Liver (tissue), 9 donors: Measurements from ENCODE around the gene PLCL1. TPM values are rescaled to one million over a fixed set of nuclear protein-coding genes. Genes with fewer than 3 reads are reported as not detected.

Source experiments
- DNase-seq: peaks from one replicate; pipeline ENCODE4 v3.0.0-alpha.2; 2017; ENCODE audit warnings: low spot score
- H3K27ac ChIP-seq, 2 donors: one replicate each; pipeline ENCODE4 v1.7.0; 2013; ENCODE audit warnings: inconsistent platforms in 2 of 2, low read length in 2 of 2, control low read depth in 1 of 2, low read depth in 1 of 2, mild to moderate bottlenecking in 1 of 2
- H3K27me3 ChIP-seq, 4 donors: one replicate each; pipeline versions ENCODE4 v1.6.1 to v1.7.0; 2013; ENCODE audit warnings: low read length in 3 of 4, inconsistent platforms in 1 of 4, mild to moderate bottlenecking in 1 of 4, moderate library complexity in 1 of 4; ENCODE audit not compliant: control insufficient read depth in 4 of 4, insufficient read depth in 4 of 4
- H3K36me3 ChIP-seq, 4 donors: one replicate each; pipeline versions ENCODE4 v1.6.1 to v1.7.0; 2013; ENCODE audit warnings: low read length in 3 of 4, mild to moderate bottlenecking in 3 of 4, low read depth in 1 of 4, moderate library complexity in 1 of 4; ENCODE audit not compliant: control insufficient read depth in 4 of 4, insufficient read depth in 3 of 4
- H3K4me1 ChIP-seq, 4 donors: one replicate each; pipeline versions ENCODE4 v1.6.1 to v1.7.0; 2013; ENCODE audit warnings: low read length in 3 of 4, mild to moderate bottlenecking in 3 of 4, moderate library complexity in 1 of 4; ENCODE audit not compliant: control insufficient read depth in 4 of 4, insufficient read depth in 4 of 4
- H3K4me3 ChIP-seq, 3 donors: one replicate each; pipeline versions ENCODE4 v1.6.1 to v1.7.0; 2013; ENCODE audit warnings: low read length in 3 of 3, control low read depth in 1 of 3, low read depth in 1 of 3, mild to moderate bottlenecking in 1 of 3
- H3K9ac ChIP-seq, 2 donors: one replicate each; pipeline ENCODE4 v1.7.0; 2013; ENCODE audit warnings: low read length in 2 of 2, mild to moderate bottlenecking in 2 of 2, moderate library complexity in 2 of 2, control low read depth in 1 of 2, low read depth in 1 of 2
- H3K9me3 ChIP-seq, 4 donors: one replicate each; pipeline versions ENCODE4 v1.6.1 to v1.7.0; 2013; ENCODE audit warnings: low read length in 3 of 4; ENCODE audit not compliant: control insufficient read depth in 4 of 4
- EGR1 ChIP-seq, 2 donors: IDR thresholded peaks; 2 replicates each; pipeline ENCODE4 v1.6.1; 2016 to 2018; ENCODE audit warnings: antibody characterized with exemption in 2 of 2, low read depth in 2 of 2
- FOXA1 ChIP-seq: IDR thresholded peaks from 2 replicates; pipeline ENCODE4 v1.6.1; 2016; ENCODE audit warnings: antibody characterized with exemption
- FOXA2 ChIP-seq: IDR thresholded peaks from 2 replicates; pipeline ENCODE4 v1.6.1; 2016; ENCODE audit warnings: antibody characterized with exemption
- GABPA ChIP-seq, 2 donors: IDR thresholded peaks in 1 of 2; conservative IDR thresholded peaks in 1 of 2; 2 replicates each; pipeline ENCODE4 v1.6.1; 2016; ENCODE audit warnings: antibody characterized with exemption in 2 of 2, mild to moderate bottlenecking in 1 of 2, moderate library complexity in 1 of 2
- HNF4A ChIP-seq, 2 donors: conservative IDR thresholded peaks; 2 replicates each; pipeline ENCODE4 v1.6.1; 2016; ENCODE audit warnings: antibody characterized with exemption in 2 of 2, mild to moderate bottlenecking in 2 of 2
- HNF4G ChIP-seq: IDR thresholded peaks from 2 replicates; pipeline ENCODE4 v1.6.1; 2016; ENCODE audit warnings: antibody characterized with exemption
- JUND ChIP-seq, 2 donors: IDR thresholded peaks; 2 replicates each; pipeline ENCODE4 v1.6.1; 2016; ENCODE audit warnings: antibody characterized with exemption in 2 of 2
- RAD21 ChIP-seq, 2 donors: IDR thresholded peaks; 2 replicates each; pipeline ENCODE4 v1.6.1; 2016; ENCODE audit warnings: antibody characterized with exemption in 2 of 2, mild to moderate bottlenecking in 2 of 2
- REST ChIP-seq: IDR thresholded peaks from 2 replicates; pipeline ENCODE4 v1.6.1; 2016; ENCODE audit warnings: antibody characterized with exemption, mild to moderate bottlenecking
- RXRA ChIP-seq, 2 donors: IDR thresholded peaks; 2 replicates each; pipeline ENCODE4 v1.6.1; 2017 to 2018; ENCODE audit warnings: antibody characterized with exemption in 2 of 2, mild to moderate bottlenecking in 1 of 2
- TAF1 ChIP-seq: conservative IDR thresholded peaks from 2 replicates; pipeline ENCODE4 v1.6.1; 2016; ENCODE audit warnings: antibody characterized with exemption, mild to moderate bottlenecking
- YY1 ChIP-seq: IDR thresholded peaks from 2 replicates; pipeline ENCODE4 v1.6.1; 2016; ENCODE audit warnings: antibody characterized with exemption, mild to moderate bottlenecking
- WGBS: extraction: QIAGEN DNeasy Blood & Tissue Kit; methylation state at CpG from one replicate; pipeline ENCODE4 v1.1.7; 2013; 5-methylcytosine and 5-hydroxymethylcytosine counted together
- polyA plus RNA-seq, 2 donors: library from polyadenylated mRNA; stranded (reverse) in 1 of 2; unstranded in 1 of 2; fragments of 200-250 nt in 1 of 2; fragments of >200 nt in 1 of 2; fragmentation: Nextera tagmentation in 1 of 2; extraction: Ambion mirVana in 1 of 2; gene quantifications; one replicate each; pipeline versions ENCODE4 v1.2.1 to v1.2.3, GENCODE V29; 2013 to 2015
- total RNA-seq, 2 donors: library from RNA; depleted of rRNA; stranded (reverse); fragments of >200 nt; gene quantifications; one replicate each; pipeline ENCODE4 v1.2.3, GENCODE V29; 2014
- TF ChIP-seq, protein P1 (sequence below): IDR thresholded peaks from 2 replicates; pipeline ENCODE4 v1.6.1; 2016; ENCODE audit warnings: antibody characterized with exemption
- TF ChIP-seq, protein P2 (sequence below): fragments of 150-350 bp; IDR thresholded peaks from 2 replicates; pipeline ENCODE4 v1.5.1; 2017; ENCODE audit warnings: improper control_type of control experiment, low read depth, low read length; ENCODE audit not compliant: missing input control
- TF ChIP-seq, protein P3 (sequence below): IDR thresholded peaks from 2 replicates; pipeline ENCODE4 v1.6.1; 2016; ENCODE audit warnings: antibody characterized with exemption
- donor health status: healthy.
- donor health status: healthy.
- donor health status: healthy.
- donor health status: healthy.
- donor health status: healthy.

Gene PLCL1
- total and polyA plus RNA-seq, 4 donors = 0.08 to 0.59 (median 0.31) TPM

DNA sequence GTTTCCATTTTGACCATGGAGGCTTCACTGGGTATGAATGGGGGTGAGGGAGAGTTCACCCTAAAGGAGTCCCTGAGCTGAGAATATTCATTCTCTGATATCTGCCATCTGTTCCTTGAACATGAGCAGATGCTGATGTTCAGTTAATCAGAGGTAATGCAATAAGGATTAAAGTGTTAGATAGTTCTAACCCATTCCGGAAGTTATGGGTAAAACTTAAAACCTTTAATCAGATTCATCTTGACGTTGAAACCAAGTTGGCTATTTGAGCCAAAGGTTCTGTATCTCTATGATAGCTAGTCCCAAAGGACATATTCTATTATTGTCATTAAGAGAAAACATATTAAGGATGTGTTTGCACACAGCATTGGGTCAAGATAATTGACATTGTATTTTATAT is 268.9 kb downstream of the PLCL1 start:
- Histone ChIP-seq H3K4me1 (no peaks in the 10 kb centered on the region), H3K4me3 (no peak overlapping the region), H3K27me3 (no peaks in the 10 kb centered on the region), H3K27ac (no peak overlapping the region), H3K9me3 (no peaks in the 10 kb centered on the region), H3K36me3 (no peaks in the 10 kb centered on the region), H3K9ac (no peak overlapping the region)
- WGBS = 88% methylated on average over 2 of the region's 2 CpGs
- DNase-seq = no peak
- TF ChIP-seq JUND (IDR thresholded peaks at IDR 0.05) (no peak), HNF4A (conservative IDR thresholded peaks at IDR 0.05) (no peak), FOXA1 (no peak), RXRA (IDR thresholded peaks at IDR 0.05) (no peak), REST (no peak), GABPA (IDR thresholded peaks at IDR 0.05 in 1 of 2, conservative IDR thresholded peaks at IDR 0.05 in 1 of 2) (no peak), EGR1 (IDR thresholded peaks at IDR 0.05; ENCODE audit: low read depth in 2 of 2) (no peak), HNF4G (no peak), YY1 (no peak)
- TF ChIP-seq, protein P1, sequence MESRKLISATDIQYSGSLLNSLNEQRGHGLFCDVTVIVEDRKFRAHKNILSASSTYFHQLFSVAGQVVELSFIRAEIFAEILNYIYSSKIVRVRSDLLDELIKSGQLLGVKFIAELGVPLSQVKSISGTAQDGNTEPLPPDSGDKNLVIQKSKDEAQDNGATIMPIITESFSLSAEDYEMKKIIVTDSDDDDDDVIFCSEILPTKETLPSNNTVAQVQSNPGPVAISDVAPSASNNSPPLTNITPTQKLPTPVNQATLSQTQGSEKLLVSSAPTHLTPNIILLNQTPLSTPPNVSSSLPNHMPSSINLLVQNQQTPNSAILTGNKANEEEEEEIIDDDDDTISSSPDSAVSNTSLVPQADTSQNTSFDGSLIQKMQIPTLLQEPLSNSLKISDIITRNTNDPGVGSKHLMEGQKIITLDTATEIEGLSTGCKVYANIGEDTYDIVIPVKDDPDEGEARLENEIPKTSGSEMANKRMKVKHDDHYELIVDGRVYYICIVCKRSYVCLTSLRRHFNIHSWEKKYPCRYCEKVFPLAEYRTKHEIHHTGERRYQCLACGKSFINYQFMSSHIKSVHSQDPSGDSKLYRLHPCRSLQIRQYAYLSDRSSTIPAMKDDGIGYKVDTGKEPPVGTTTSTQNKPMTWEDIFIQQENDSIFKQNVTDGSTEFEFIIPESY = no peak
- TF ChIP-seq, protein P2, sequence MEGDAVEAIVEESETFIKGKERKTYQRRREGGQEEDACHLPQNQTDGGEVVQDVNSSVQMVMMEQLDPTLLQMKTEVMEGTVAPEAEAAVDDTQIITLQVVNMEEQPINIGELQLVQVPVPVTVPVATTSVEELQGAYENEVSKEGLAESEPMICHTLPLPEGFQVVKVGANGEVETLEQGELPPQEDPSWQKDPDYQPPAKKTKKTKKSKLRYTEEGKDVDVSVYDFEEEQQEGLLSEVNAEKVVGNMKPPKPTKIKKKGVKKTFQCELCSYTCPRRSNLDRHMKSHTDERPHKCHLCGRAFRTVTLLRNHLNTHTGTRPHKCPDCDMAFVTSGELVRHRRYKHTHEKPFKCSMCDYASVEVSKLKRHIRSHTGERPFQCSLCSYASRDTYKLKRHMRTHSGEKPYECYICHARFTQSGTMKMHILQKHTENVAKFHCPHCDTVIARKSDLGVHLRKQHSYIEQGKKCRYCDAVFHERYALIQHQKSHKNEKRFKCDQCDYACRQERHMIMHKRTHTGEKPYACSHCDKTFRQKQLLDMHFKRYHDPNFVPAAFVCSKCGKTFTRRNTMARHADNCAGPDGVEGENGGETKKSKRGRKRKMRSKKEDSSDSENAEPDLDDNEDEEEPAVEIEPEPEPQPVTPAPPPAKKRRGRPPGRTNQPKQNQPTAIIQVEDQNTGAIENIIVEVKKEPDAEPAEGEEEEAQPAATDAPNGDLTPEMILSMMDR = no peak

GRCh38 chr2:198077477-198077876 is 273.1 kb downstream of the PLCL1 start:
- H3K4me1 ChIP-seq = no peaks in the 10 kb centered on the region
- no peaks in the 10 kb centered on the region for H3K27me3 ChIP-seq
- WGBS = 89% methylated on average over 1 of the region's 1 CpG
- no peak for TF ChIP-seq RXRA (IDR thresholded peaks at IDR 0.05)
- no peak for TF ChIP-seq EGR1 (IDR thresholded peaks at IDR 0.05; ENCODE audit: low read depth in 2 of 2)
- no peak for TF ChIP-seq RAD21 (IDR thresholded peaks at IDR 0.05)
- TF ChIP-seq HNF4A (conservative IDR thresholded peaks at IDR 0.05) = no peak
- TF ChIP-seq REST = no peak
- TF ChIP-seq, protein P3, sequence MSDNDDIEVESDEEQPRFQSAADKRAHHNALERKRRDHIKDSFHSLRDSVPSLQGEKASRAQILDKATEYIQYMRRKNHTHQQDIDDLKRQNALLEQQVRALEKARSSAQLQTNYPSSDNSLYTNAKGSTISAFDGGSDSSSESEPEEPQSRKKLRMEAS = no peak
- TF ChIP-seq GABPA (IDR thresholded peaks at IDR 0.05 in 1 of 2, conservative IDR thresholded peaks at IDR 0.05 in 1 of 2) = no peak
- no peak for TF ChIP-seq TAF1
- TF ChIP-seq, protein P1 = no peak
- no peak for TF ChIP-seq FOXA1
- no peak for TF ChIP-seq FOXA2
- no peak for TF ChIP-seq JUND (IDR thresholded peaks at IDR 0.05)
- no peaks in the 10 kb centered on the region for H3K36me3 ChIP-seq
- H3K27ac ChIP-seq = no peak overlapping the region
- no peaks in the 10 kb centered on the region for H3K9me3 ChIP-seq
- no peak for DNase-seq
- H3K9ac ChIP-seq = no peak overlapping the region
- H3K4me3 ChIP-seq = no peak overlapping the region
